Thymus (tissue), 11 donors: ENCODE data around the gene WSCD2. TPM values are rescaled to one million over a fixed set of nuclear protein-coding genes. Genes with fewer than 3 reads are reported as not detected.

Experiments
- DNase-seq, 9 donors: peaks; one replicate each; pipeline ENCODE4 v3.0.0-alpha.2; 2013; ENCODE audit warnings: low spot score in 9 of 9, low read depth in 6 of 9, missing footprints in 1 of 9
- H3K27ac ChIP-seq, 2 donors: one replicate each; pipeline ENCODE4 v1.5.1; 2013; ENCODE audit warnings: control low read depth in 1 of 2, low read depth in 1 of 2, low read length in 1 of 2, mild to moderate bottlenecking in 1 of 2, moderate library complexity in 1 of 2
- H3K27me3 ChIP-seq, 2 donors: one replicate each; pipeline ENCODE4 v1.5.1; 2013; ENCODE audit warnings: low read length in 1 of 2; ENCODE audit not compliant: control insufficient read depth in 2 of 2, insufficient read depth in 1 of 2
- H3K36me3 ChIP-seq, 2 donors: one replicate each; pipeline ENCODE4 v1.5.1; 2013; ENCODE audit warnings: low read length in 1 of 2, mild to moderate bottlenecking in 1 of 2, moderate library complexity in 1 of 2; ENCODE audit not compliant: control insufficient read depth in 2 of 2, insufficient read depth in 2 of 2
- H3K4me1 ChIP-seq, 2 donors: one replicate each; pipeline ENCODE4 v1.5.1; 2013; ENCODE audit warnings: low read length in 2 of 2; ENCODE audit not compliant: control insufficient read depth in 2 of 2, insufficient read depth in 2 of 2
- H3K4me3 ChIP-seq, 2 donors: one replicate each; pipeline ENCODE4 v1.5.1; 2013; ENCODE audit warnings: low read length in 2 of 2, control low read depth in 1 of 2, mild to moderate bottlenecking in 1 of 2
- H3K9me3 ChIP-seq, 2 donors: one replicate each; pipeline ENCODE4 v1.5.1; 2013; ENCODE audit warnings: low read length in 1 of 2, mild to moderate bottlenecking in 1 of 2; ENCODE audit not compliant: control insufficient read depth in 2 of 2, insufficient read depth in 1 of 2
- WGBS: extraction: QIAGEN DNeasy Blood & Tissue Kit; methylation state at CpG from one replicate; pipeline ENCODE4 v1.1.7; 2013; 5-methylcytosine and 5-hydroxymethylcytosine counted together
- polyA plus RNA-seq: library from polyadenylated mRNA; stranded (reverse); fragments of 200-250 nt; gene quantifications from one replicate; pipeline ENCODE4 v1.2.3, GENCODE V29; 2013
- total RNA-seq: library from RNA; stranded (reverse); fragments of 120-200 nt; gene quantifications from one replicate; pipeline ENCODE4 v1.2.4, GENCODE V29; 2013
- donor health status: healthy.

The WSCD2 gene
- total and polyA plus RNA-seq, 2 donors = 0.02 to 0.33 TPM

DNA sequence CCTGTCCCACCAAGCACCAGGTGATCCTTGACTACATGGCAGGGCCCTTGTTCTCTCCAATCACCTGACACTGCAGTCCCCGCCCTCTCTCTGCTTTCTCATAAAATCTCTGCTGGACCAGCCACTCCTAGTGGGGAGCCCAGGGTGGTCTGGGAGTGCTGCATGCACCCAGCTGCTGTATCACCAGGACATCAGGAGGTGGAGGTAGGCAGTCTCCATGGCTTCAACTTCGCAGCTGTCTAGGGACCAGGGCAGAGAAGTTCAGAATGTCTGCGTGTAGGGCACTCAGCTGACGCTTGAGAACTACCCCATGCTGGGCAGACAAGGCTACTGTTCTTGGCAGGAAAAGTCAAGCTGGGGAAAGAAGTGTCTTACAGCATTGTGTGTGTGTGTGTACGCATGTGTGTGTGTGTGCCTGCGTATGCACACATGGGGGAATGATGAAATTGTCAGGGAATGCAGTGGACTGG is 2.6 kb downstream of the WSCD2 start:
- WGBS = 69% methylated on average over 6 of the region's 6 CpGs

DNA sequence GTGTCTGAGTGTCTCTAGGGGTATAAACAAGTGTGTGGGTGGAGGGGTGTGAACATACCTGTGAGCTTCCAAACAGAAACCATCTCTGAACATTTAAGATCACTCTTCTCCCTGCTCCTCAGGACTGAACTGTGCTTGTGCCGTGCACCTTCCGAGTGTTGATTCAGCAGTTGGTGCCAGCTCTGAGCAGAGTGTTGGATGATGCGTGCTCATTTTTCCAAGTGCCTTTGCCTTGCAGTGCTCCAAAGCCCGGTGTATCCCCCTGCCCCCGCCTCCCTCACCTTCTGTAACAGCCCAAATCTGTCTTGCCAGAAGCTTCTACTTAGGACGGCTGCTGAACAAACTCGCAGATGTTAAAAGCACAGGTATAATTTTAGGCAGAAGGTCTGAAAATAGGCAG is 4.4 kb downstream of the WSCD2 start:
- no peak for DNase-seq
- H3K9me3 ChIP-seq = no peaks in the 10 kb centered on the region
- H3K27me3 ChIP-seq = peaks cover 20 to 32% of the 10 kb centered on the region in 2 donors
- H3K4me1 ChIP-seq = no peaks in the 10 kb centered on the region
- H3K4me3 ChIP-seq = no peak overlapping the region
- no peaks in the 10 kb centered on the region for H3K36me3 ChIP-seq
- WGBS = 77% methylated on average over 7 of the region's 7 CpGs
- no peak overlapping the region for H3K27ac ChIP-seq

More for the DNA sequence above, 2.6 kb downstream of the WSCD2 start:
- Histone ChIP-seq H3K36me3 (no peaks in the 10 kb centered on the region), H3K27ac (no peak overlapping the region), H3K27me3 (peaks cover 23 to 48% of the 10 kb centered on the region in 2 donors), H3K9me3 (no peaks in the 10 kb centered on the region), H3K4me3 (no peak overlapping the region), H3K4me1 (no peaks in the 10 kb centered on the region)
- DNase-seq = no peak

DNA sequence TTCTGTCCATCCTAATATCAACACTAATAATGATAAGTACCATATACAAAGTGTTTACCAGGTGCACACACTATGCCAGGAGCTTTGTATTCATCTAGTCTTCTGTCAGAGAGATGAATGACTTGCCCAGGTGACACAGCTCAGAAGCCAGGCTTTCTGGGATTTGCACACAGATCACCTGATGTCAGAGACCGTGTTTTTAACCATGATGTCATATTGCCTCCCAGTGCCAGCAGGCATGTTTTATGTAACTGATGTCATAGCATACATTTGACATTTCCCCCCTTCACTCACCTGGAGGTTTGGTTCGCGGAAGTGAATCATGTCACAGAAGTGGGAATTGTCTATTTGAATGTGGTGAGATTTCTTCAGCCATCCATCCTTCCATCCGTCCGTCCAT is 5.7 kb downstream of the WSCD2 start:
- no peak for DNase-seq
- peaks cover 8 to 21% of the 10 kb centered on the region in 2 donors for H3K27me3 ChIP-seq
- no peak overlapping the region for H3K4me3 ChIP-seq
- H3K4me1 ChIP-seq = no peaks in the 10 kb centered on the region
- no peaks in the 10 kb centered on the region for H3K9me3 ChIP-seq
- no peak overlapping the region for H3K27ac ChIP-seq
- H3K36me3 ChIP-seq = no peaks in the 10 kb centered on the region
- 93% methylated on average over 5 of the region's 5 CpGs for WGBS

DNA sequence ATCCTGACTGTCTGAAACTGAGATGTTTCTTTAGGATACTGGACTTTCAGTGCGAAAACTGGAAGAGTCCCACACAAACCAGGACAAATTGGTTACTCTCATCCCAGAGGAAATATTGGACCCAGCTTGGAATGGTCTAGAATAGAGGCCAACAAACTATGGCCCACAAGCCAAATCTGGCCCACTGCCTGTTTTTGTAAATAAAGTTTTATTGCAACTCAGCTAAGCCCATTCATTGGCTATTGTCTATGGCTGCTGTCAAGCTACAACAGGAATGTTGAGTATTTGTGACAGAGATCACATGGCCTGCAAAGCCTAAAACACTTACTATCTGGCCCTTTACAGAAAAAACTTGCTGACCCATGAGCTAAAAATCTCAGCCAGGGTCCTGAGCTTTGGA is 6.5 kb downstream of the WSCD2 start:
- Histone ChIP-seq H3K27me3 (peaks cover 0 to 13% of the 10 kb centered on the region in 2 donors), H3K36me3 (no peaks in the 10 kb centered on the region), H3K27ac (no peak overlapping the region), H3K4me1 (no peaks in the 10 kb centered on the region), H3K4me3 (no peak overlapping the region), H3K9me3 (no peaks in the 10 kb centered on the region)
- WGBS = 85% methylated on average over 1 of the region's 1 CpG
- DNase-seq = no peak

DNA sequence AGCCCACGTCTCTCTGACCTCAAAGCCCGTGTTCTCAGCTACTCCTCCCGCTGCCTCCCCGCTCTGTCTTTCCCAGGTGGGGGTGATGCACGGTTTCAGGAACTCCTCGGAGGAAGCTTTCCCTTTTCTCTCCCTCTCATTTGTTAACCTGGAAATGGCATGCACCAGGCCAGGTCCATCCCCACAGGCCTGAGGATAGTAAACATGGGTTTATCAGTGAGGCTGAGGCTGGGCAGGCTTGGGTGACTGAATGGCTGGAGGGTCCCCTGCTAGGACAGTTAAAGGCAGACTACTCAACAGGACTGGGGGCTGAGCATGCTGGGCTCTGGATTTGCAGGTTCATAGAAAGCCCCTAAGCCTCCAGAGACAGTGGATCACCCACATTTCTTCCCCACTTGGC is 7.6 kb downstream of the WSCD2 start:
- H3K36me3 ChIP-seq = no peaks in the 10 kb centered on the region

DNA sequence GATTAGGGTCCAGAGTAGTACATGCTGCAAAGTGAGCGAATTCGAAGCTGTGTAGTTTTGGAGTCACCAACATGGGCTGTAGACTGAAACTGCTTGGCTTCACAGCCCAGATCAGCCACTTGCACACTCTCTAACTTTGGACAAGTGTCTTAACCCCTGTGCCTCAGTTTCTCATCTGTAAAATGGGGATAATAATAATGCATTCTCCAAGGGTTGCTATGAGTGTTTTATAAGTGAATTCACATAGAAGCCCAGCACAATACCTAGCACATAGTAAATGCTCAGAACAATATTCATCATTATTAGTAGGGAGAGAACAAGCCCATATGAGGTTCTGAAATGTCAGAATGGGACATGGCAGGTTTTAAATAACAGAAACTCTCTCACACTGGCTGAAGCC is 10.4 kb downstream of the WSCD2 start:
- Histone ChIP-seq H3K4me3 (no peak overlapping the region), H3K36me3 (no peaks in the 10 kb centered on the region), H3K4me1 (no peaks in the 10 kb centered on the region), H3K27ac (no peak overlapping the region), H3K9me3 (no peaks in the 10 kb centered on the region), H3K27me3 (no peaks in the 10 kb centered on the region)
- WGBS = 96% methylated on average over 2 of the region's 2 CpGs
- DNase-seq = no peak

More for the DNA sequence above, 7.6 kb downstream of the WSCD2 start:
- WGBS = 63% methylated on average over 6 of the region's 6 CpGs
- no peak for DNase-seq
- H3K27me3 ChIP-seq = peaks cover 0 to 2% of the 10 kb centered on the region in 2 donors
- no peaks in the 10 kb centered on the region for H3K9me3 ChIP-seq
- H3K4me3 ChIP-seq = no peak overlapping the region
- no peak overlapping the region for H3K27ac ChIP-seq
- no peaks in the 10 kb centered on the region for H3K4me1 ChIP-seq

DNA sequence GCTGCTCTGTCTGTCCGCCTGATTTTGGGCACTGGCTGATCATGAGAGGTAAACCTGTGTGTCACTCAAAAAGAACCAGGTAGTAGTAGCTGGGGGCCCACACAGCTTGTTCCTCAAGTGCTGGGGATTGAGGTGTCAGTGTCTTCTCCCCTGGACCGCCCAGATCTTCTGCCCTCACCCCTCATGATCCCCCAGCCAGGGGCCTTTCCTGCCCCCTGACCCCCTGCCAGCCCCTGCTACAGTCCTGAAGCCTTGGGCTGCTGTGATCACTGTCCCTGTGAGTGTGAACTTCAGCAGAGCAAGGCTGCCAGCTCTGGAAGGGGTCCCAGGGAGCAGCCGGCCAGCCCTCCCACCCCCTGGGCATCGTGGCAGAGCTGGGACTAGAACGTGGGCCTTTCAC is 11.4 kb downstream of the WSCD2 start:
- Histone ChIP-seq H3K36me3 (no peaks in the 10 kb centered on the region), H3K4me1 (no peaks in the 10 kb centered on the region), H3K27ac (no peak overlapping the region), H3K4me3 (no peak overlapping the region), H3K9me3 (no peaks in the 10 kb centered on the region), H3K27me3 (no peaks in the 10 kb centered on the region)
- no peak for DNase-seq
- WGBS = 79% methylated on average over 5 of the region's 5 CpGs

DNA sequence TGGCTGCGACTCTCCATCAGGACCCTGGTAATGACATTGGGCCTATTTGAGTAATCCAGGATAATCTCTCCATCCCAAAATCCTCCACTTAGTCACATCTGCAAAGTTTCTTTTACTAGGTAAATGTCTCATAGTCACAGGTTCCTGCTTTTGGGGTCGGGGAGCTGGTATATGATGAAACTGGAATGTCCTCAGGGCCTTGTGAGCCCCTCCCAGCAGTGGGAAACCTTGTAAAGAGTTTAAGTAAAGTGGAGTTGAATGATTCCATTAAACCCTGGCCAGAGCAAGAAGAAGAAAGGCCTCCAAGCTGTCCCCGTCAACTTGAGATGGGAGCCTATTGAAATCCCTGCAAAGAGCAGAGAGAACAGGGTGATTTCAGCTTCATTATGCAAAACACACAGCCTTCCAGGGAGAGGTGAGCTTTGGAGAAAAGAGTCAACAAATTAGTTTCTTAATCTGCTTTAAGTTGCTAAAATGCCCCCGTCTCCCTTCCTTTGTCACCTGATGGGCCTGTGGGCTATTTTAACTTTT is 12.6 kb downstream of the WSCD2 start:
- H3K27ac ChIP-seq = no peak overlapping the region
- H3K4me1 ChIP-seq = no peaks in the 10 kb centered on the region
- WGBS = 68% methylated on average over 4 of the region's 4 CpGs
- H3K9me3 ChIP-seq = no peaks in the 10 kb centered on the region
- DNase-seq = no peak
- no peak overlapping the region for H3K4me3 ChIP-seq
- H3K27me3 ChIP-seq = no peaks in the 10 kb centered on the region
- no peaks in the 10 kb centered on the region for H3K36me3 ChIP-seq

DNA sequence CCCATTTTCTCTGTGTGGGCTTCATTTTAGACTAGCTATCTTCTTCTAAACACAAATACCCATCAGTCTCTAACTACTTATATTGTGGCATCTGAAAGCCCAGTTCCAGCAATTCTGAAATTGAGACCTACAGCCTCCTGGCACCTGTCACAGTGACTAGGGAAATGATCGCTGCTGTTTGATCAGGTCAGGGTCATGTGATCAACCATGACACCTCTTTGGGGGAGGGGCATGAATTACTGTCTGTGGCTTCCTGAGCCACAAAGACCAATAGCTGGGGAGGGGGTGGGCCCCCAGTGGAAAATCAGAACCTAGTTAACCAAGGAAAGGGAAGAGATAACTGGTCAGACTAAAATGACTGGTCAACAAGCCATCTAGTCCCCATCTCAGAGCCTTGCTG is 14.1 kb downstream of the WSCD2 start:
- H3K27me3 ChIP-seq = no peaks in the 10 kb centered on the region
- 66% methylated on average over 1 of the region's 1 CpG for WGBS
- DNase-seq = no peak
- H3K4me1 ChIP-seq = no peaks in the 10 kb centered on the region
- no peaks in the 10 kb centered on the region for H3K9me3 ChIP-seq
- no peak overlapping the region for H3K4me3 ChIP-seq
- H3K27ac ChIP-seq = no peak overlapping the region
- no peaks in the 10 kb centered on the region for H3K36me3 ChIP-seq

DNA sequence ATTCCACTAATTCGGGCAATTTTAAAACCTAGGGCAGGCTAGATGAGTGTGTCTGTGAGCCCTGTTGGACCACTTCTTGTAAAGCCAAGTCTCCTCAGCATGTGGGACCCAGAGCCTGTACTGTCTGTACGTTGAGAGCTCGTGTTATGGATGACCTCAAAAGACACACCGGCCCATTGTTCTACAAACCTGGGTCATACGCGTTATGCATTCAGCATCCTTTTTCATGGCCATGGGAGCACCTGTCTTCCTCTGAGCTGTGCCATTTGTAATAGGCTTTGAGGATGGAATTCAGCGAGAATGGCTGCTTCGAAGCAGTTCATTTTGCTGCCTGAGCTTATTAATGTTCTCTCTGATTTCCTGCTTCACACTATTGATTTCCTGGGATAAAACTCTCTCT is 15.0 kb downstream of the WSCD2 start:
- H3K27ac ChIP-seq = no peak overlapping the region

More for the DNA sequence above, 15.0 kb downstream of the WSCD2 start:
- Histone ChIP-seq H3K27me3 (no peaks in the 10 kb centered on the region), H3K9me3 (no peaks in the 10 kb centered on the region), H3K4me3 (no peak overlapping the region), H3K4me1 (no peaks in the 10 kb centered on the region), H3K36me3 (no peaks in the 10 kb centered on the region)
- DNase-seq = no peak
- WGBS = 76% methylated on average over 8 of the region's 8 CpGs
